T-cell (primary cell): ENCODE data around the gene PNPLA5. TPM values are rescaled to one million over a fixed set of nuclear protein-coding genes. Genes with fewer than 3 reads are reported as not detected.

Source experiments
- ATAC-seq, 4 experiments: fragments of 200-7000 bp in 3 of 4; fragments of 150-1000 bp in 1 of 4; cut with Tn5 transposase; replicated peaks in 1 of 4; 1 replicate in 3 of 4; 2 replicates in 1 of 4; pipeline ENCODE4 v1.10.0; 2021; ENCODE audit warnings: moderate library complexity in 3 of 4, mild to moderate bottlenecking in 2 of 4, moderate number of reproducible peaks in 1 of 4
- CTCF ChIA-PET, 2 donors: fragments of 300-600 bp; sonication (Branson Sonifier 250); formaldehyde crosslinking; loops; one replicate each; lab custom pipeline; 2022; ENCODE audit warnings: antibody characterized with exemption in 2 of 2; lab: Charles Lee
- POLR2A ChIA-PET, 2 donors: fragments of 300-600 bp; sonication (Branson Sonifier 250); formaldehyde crosslinking; loops; one replicate each; lab custom pipeline; 2022; ENCODE audit warnings: antibody characterized with exemption in 2 of 2; lab: Charles Lee
- DNase-seq, 35 experiments: peaks; one replicate each; pipeline versions ENCODE4 v3.0.0 to v3.0.0-alpha.2; 2013 to 2023
- H3K27ac ChIP-seq: one replicate; pipeline ENCODE4 v1.5.1; 2013; ENCODE audit warnings: low read length
- H3K27me3 ChIP-seq, 2 experiments: replicated peaks in 1 of 2; 1 replicate in 1 of 2; 2 replicates in 1 of 2; pipeline versions ENCODE4 v1.6.1 to v1.7.0; 2013; ENCODE audit warnings: low read length in 1 of 2, mixed read lengths in 1 of 2; ENCODE audit not compliant: control insufficient read depth in 2 of 2, insufficient read depth in 2 of 2; ENCODE audit errors: extremely low read depth in 1 of 2
- H3K36me3 ChIP-seq, 2 donors: 1 replicate in 1 of 2; 2 replicates in 1 of 2; pipeline versions ENCODE4 v1.6.1 to v1.7.0; 2013; ENCODE audit warnings: low read length in 1 of 2; ENCODE audit not compliant: control insufficient read depth in 2 of 2, insufficient read depth in 1 of 2; ENCODE audit errors: extremely low read depth in 1 of 2
- H3K4me1 ChIP-seq, 2 experiments: 1 replicate in 1 of 2; 2 replicates in 1 of 2; pipeline versions ENCODE4 v1.6.1 to v1.7.0; 2013; ENCODE audit warnings: low read length in 2 of 2, mixed read lengths in 1 of 2; ENCODE audit not compliant: insufficient read depth in 2 of 2, control insufficient read depth in 1 of 2; ENCODE audit errors: extremely low read depth in 1 of 2
- H3K4me3 ChIP-seq, 2 donors: 1 replicate in 1 of 2; 2 replicates in 1 of 2; pipeline versions ENCODE4 v1.5.1 to v1.7.0; 2013; ENCODE audit warnings: mild to moderate bottlenecking in 2 of 2, low read length in 1 of 2, moderate library complexity in 1 of 2; ENCODE audit not compliant: control insufficient read depth in 1 of 2; ENCODE audit errors: extremely low read depth in 1 of 2
- H3K9me3 ChIP-seq: 2 replicates; pipeline ENCODE4 v1.7.0; 2013
- H3K27ac Mint-ChIP-seq, 2 donors: one replicate each; pipeline ENCODE4 v1.8.0; 2020 to 2021; ENCODE audit warnings: mild to moderate bottlenecking in 2 of 2, mixed read lengths in 2 of 2
- H3K27me3 Mint-ChIP-seq, 2 donors: one replicate each; pipeline ENCODE4 v1.8.0; 2021 to 2022; ENCODE audit warnings: mixed read lengths in 2 of 2
- H3K36me3 Mint-ChIP-seq: one replicate; pipeline ENCODE4 v1.8.0; 2021; ENCODE audit warnings: mixed read lengths
- H3K4me1 Mint-ChIP-seq, 3 donors: one replicate each; pipeline ENCODE4 v1.8.0; 2020 to 2022; ENCODE audit warnings: mixed read lengths in 3 of 3, mild to moderate bottlenecking in 1 of 3
- H3K4me3 Mint-ChIP-seq, 3 donors: one replicate each; pipeline ENCODE4 v1.8.0; 2020 to 2022; ENCODE audit warnings: mild to moderate bottlenecking in 3 of 3, mixed read lengths in 3 of 3, moderate library complexity in 3 of 3
- H3K9me3 Mint-ChIP-seq, 3 donors: one replicate each; pipeline ENCODE4 v1.8.0; 2020 to 2022; ENCODE audit warnings: mixed read lengths in 3 of 3
- WGBS: methylation state at CpG from one replicate; pipeline ENCODE4 v1.1.5; 2013; ENCODE audit warnings: missing lambda C conversion rate; ENCODE audit not compliant: insufficient coverage; 5-methylcytosine and 5-hydroxymethylcytosine counted together
- total RNA-seq, 35 experiments: library from RNA in 6 of 35; stranded (reverse) in 6 of 35; fragments of 120-200 nt in 1 of 35; gene quantifications; one replicate each; pipeline versions ENCODE4 v1.2.1 to v1.2.4 and lab custom pipeline; 2013 to 2026

Gene PNPLA5
- total RNA-seq, 5 donors from 2014 or later (not counting 1 experiment from before 2014, with no cell fraction given) = not detected

DNA sequence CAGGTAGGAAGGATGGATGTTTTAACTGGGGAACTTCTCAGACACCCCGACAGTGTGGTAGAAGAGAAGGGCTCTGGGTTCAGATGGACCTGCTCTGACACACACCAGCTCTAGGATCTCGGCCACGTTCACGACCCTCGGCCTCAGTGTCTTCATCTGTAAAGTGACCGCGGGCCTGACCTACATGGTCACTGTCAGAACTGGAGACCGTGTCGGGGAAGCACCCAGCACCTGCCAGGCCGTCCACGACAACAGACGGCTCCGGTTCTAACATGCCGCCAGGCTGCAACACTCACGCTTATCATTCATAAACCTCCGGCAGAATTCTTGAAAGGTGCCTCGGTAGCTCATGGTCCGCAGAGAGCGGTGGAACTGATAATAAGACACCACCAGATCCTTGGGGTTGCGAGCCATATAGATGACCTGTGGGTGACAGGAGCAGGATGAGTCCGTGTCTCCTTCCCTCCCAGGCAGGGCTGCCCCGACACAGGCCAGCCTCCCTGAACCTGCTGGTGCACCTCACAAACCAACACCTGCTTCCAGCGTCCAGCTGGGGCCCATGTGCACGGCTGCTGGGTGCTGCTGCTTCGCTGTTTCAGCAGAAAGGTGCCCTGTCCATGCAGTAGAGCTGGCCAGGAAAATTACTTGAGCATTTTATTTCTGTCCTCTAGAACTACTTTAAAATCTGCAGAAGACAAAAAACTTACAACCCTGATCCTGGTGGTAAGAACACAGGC, 53.1 kb downstream of the PNPLA5 start:
- peaks cover 0 to 31% of the 10 kb centered on the region in 2 experiments for H3K27me3 ChIP-seq
- DNase-seq (no peak), ATAC-seq (peak in 1 of 4 experiments; percentile 20)
- ChIA-PET CTCF (no interaction called here), POLR2A (no interaction called here)
- no peaks in the 10 kb centered on the region for H3K36me3 Mint-ChIP-seq
- no peak overlapping the region for H3K4me3 ChIP-seq
- H3K27me3 Mint-ChIP-seq = peaks cover 0 to 9% of the 10 kb centered on the region in 2 donors
- H3K27ac ChIP-seq = no peak overlapping the region
- no peaks in the 10 kb centered on the region for H3K4me1 ChIP-seq
- no peaks in the 10 kb centered on the region for H3K9me3 ChIP-seq
- no peak overlapping the region for H3K4me3 Mint-ChIP-seq
- H3K36me3 ChIP-seq = no peaks in the 10 kb centered on the region
- no peak overlapping the region for H3K27ac Mint-ChIP-seq
- 89% methylated on average over 25 of the region's 25 CpGs for WGBS
- H3K4me1 Mint-ChIP-seq = no peaks in the 10 kb centered on the region
- H3K9me3 Mint-ChIP-seq = no peaks in the 10 kb centered on the region

DNA sequence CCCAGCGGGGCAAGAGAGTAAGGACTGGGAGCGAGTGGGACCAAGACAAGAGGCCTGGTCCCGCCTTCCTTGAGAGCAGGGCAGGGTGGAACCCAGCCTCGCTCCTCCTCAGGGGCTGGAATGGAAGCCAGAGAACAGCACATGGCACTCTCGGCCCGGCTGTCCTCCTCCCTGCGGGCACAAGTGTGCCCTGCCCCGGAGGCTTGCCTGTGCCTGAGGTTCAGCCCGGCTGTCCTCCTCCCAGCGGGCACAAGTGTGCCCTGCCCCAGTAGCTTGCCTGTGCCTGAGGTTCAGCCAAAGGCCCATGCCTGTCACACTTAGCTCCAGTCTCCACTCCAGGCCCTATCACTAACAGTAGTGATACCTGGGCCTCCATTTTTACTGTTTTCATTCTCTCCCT, 53.7 kb downstream of the PNPLA5 start:
- Mint-ChIP-seq H3K27ac (no peak overlapping the region), H3K36me3 (no peaks in the 10 kb centered on the region), H3K4me1 (no peaks in the 10 kb centered on the region), H3K27me3 (peaks cover 0 to 11% of the 10 kb centered on the region in 2 donors), H3K4me3 (no peak overlapping the region), H3K9me3 (no peaks in the 10 kb centered on the region)
- POLR2A ChIA-PET = no interaction called here
- Histone ChIP-seq H3K36me3 (no peaks in the 10 kb centered on the region), H3K27ac (no peak overlapping the region), H3K9me3 (no peaks in the 10 kb centered on the region), H3K27me3 (peaks cover 0 to 29% of the 10 kb centered on the region in 2 experiments), H3K4me1 (no peaks in the 10 kb centered on the region), H3K4me3 (no peak overlapping the region)
- CTCF ChIA-PET = no interaction called here
- no peak for ATAC-seq
- DNase-seq = no peak
- WGBS = 82% methylated on average over 9 of the region's 10 CpGs

GRCh38 chr22:43837666-43838065, 54.1 kb downstream of the PNPLA5 start:
- Histone ChIP-seq H3K27ac (no peak overlapping the region), H3K9me3 (no peaks in the 10 kb centered on the region), H3K36me3 (no peaks in the 10 kb centered on the region), H3K27me3 (peaks cover 0 to 29% of the 10 kb centered on the region in 2 experiments), H3K4me1 (no peaks in the 10 kb centered on the region), H3K4me3 (no peak overlapping the region)
- no peak overlapping the region for H3K27ac Mint-ChIP-seq
- no peak overlapping the region for H3K4me3 Mint-ChIP-seq
- H3K9me3 Mint-ChIP-seq = no peaks in the 10 kb centered on the region
- no peak for ATAC-seq
- peaks cover 4 to 11% of the 10 kb centered on the region in 2 donors for H3K27me3 Mint-ChIP-seq
- 65% methylated on average over 6 of the region's 9 CpGs for WGBS
- ChIA-PET CTCF (no interaction called here), POLR2A (no interaction called here)
- no peak for DNase-seq
- H3K36me3 Mint-ChIP-seq = no peaks in the 10 kb centered on the region
- no peaks in the 10 kb centered on the region for H3K4me1 Mint-ChIP-seq

- DNase-seq (no peak), ATAC-seq (no peak)
- WGBS = 87% methylated on average over 6 of the region's 13 CpGs
- Histone ChIP-seq H3K4me3 (no peak overlapping the region), H3K36me3 (no peaks in the 10 kb centered on the region), H3K27me3 (peaks cover 0 to 21% of the 10 kb centered on the region in 2 experiments), H3K4me1 (no peaks in the 10 kb centered on the region), H3K9me3 (no peaks in the 10 kb centered on the region), H3K27ac (no peak overlapping the region)
- CTCF ChIA-PET = no interaction called here
- no peaks in the 10 kb centered on the region for H3K4me1 Mint-ChIP-seq
- POLR2A ChIA-PET = no interaction called here
- no peaks in the 10 kb centered on the region for H3K9me3 Mint-ChIP-seq
- peaks cover 4 to 11% of the 10 kb centered on the region in 2 donors for H3K27me3 Mint-ChIP-seq
- H3K36me3 Mint-ChIP-seq = no peaks in the 10 kb centered on the region
- H3K27ac Mint-ChIP-seq = no peak overlapping the region
- H3K4me3 Mint-ChIP-seq = no peak overlapping the region
Measured at GRCh38 chr22:43835736-43836135, 56.1 kb downstream of the PNPLA5 start.

DNA sequence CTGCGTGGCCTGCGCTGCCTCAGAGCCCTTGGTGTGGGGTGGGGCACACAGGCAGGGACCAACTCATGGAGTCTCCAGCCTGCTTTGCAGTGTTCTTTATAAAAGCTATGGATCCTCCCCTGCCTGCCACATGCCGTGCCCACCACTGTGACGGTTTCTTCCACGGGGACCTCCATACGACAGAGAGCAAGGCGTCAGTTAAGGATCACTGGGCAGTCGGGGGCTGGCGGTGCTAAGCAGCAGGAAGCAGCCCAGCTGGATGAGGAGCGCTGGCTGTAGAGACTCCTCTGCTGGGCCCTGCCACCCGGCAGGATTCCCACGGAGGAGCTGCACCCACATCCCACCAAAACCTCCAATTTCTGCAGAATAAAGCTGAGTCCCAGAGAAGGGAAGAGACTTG, 56.6 kb downstream of the PNPLA5 start:
- CTCF ChIA-PET = no interaction called here

GRCh38 chr22:43833286-43834240, 58.2 kb downstream of the PNPLA5 start:
- DNase-seq = no peak
- CTCF ChIA-PET = no interaction called here

More for the DNA sequence above, 56.6 kb downstream of the PNPLA5 start:
- WGBS = 69% methylated on average over 11 of the region's 12 CpGs
- Mint-ChIP-seq H3K9me3 (no peaks in the 10 kb centered on the region), H3K4me3 (no peak overlapping the region), H3K27me3 (peaks cover 4 to 11% of the 10 kb centered on the region in 2 donors), H3K27ac (no peak overlapping the region), H3K36me3 (no peaks in the 10 kb centered on the region), H3K4me1 (no peaks in the 10 kb centered on the region)
- Histone ChIP-seq H3K9me3 (no peaks in the 10 kb centered on the region), H3K27me3 (peaks cover 0 to 18% of the 10 kb centered on the region in 2 experiments), H3K4me3 (no peak overlapping the region), H3K27ac (no peak overlapping the region), H3K4me1 (no peaks in the 10 kb centered on the region), H3K36me3 (no peaks in the 10 kb centered on the region)
- ATAC-seq (no peak), DNase-seq (no peak)
- POLR2A ChIA-PET = no interaction called here

More at GRCh38 chr22:43833286-43834240, 58.2 kb downstream of the PNPLA5 start:
- WGBS = 76% methylated on average over 35 of the region's 36 CpGs
- POLR2A ChIA-PET = no interaction called here
- Histone ChIP-seq H3K27me3 (peaks cover 0 to 18% of the 10 kb centered on the region in 2 experiments), H3K4me3 (no peak overlapping the region), H3K9me3 (no peaks in the 10 kb centered on the region), H3K27ac (no peak overlapping the region), H3K36me3 (no peaks in the 10 kb centered on the region), H3K4me1 (no peaks in the 10 kb centered on the region)
- Mint-ChIP-seq H3K9me3 (no peaks in the 10 kb centered on the region), H3K4me1 (no peaks in the 10 kb centered on the region), H3K27ac (no peak overlapping the region), H3K4me3 (no peak overlapping the region), H3K36me3 (no peaks in the 10 kb centered on the region), H3K27me3 (peaks cover 4 to 11% of the 10 kb centered on the region in 2 donors)
- no peak for ATAC-seq
